ENCODE measurements around the gene BPNT1. TPM values are rescaled to one million over a fixed set of nuclear protein-coding genes. Genes with fewer than 3 reads are reported as not detected.

Gene BPNT1
- total and polyA plus RNA-seq, 2 donors (not counting 1 experiment from before 2014, with no cell fraction given), result 23.8 to 51.2 TPM

DNA sequence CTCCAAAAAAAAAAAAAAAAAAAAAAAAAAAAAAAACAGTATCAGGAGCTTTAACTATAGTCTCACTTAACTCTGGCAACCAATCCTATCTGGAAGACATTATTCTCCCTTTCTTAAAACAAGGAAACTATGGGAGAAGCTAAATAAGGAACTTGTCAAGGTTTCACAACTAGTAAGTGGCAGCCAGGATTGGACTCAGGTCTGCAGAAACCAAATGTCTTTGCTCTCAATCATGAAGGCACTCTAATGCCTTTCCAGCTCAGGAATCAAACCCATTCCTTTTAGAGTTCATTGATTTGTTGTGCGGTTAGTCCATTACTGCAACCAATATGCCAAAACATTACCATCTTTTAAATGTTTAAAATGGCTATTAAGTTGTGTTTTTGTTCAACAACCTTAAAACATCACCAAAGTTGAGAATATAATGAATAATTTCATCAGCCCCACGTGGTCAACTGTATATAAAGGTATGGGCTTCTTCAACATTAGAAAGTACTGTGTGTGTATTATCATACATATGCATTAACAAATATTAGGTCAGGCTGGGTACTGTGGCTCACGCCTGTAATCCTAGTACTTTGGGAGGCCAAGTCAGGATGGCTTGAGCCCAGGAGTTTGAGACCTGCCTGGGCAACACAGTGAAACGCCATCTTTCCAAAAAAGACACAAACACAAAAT, 44.8 kb downstream of the BPNT1 start:
- Histone ChIP-seq H3K9ac (ENCODE audit: insufficient read depth, low read length) (no peak overlapping the region), H3K4me1 (ENCODE audit: control insufficient read depth, extremely low read depth, insufficient read depth, low read length) (no peaks in the 10 kb centered on the region), H2AFZ (ENCODE audit: low read length) (no peak overlapping the region), H3K79me2 (ENCODE audit: control insufficient read depth, insufficient read depth, low read length) (peaks cover 41% of the 10 kb centered on the region), H3K4me2 (ENCODE audit: extremely low read depth, insufficient read depth, low read length) (peak overlapping the region; percentile 80), H3K36me3 (ENCODE audit: control insufficient read depth, insufficient read depth, low read length) (peaks cover 1% of the 10 kb centered on the region), H3K9me3 (ENCODE audit: control insufficient read depth, insufficient read depth, low read depth, low read length) (no peaks in the 10 kb centered on the region), H3K27ac (ENCODE audit: insufficient read depth, low read length) (no peak overlapping the region), H3K27me3 (ENCODE audit: control insufficient read depth, insufficient read depth, low read length) (no peaks in the 10 kb centered on the region), H4K20me1 (ENCODE audit: control insufficient read depth, extremely low read depth, insufficient read depth, low read length) (no peaks in the 10 kb centered on the region), H3K4me3 (replicated peaks in 1 of 4; ENCODE audit: control extremely low read depth in 1 of 4, insufficient read depth in 1 of 4, low read depth in 3 of 4, low read length in 4 of 4) (peak overlapping the region; percentile 82 to 100 (median 98))
- peak in 1 of 2 donors; percentile 3 for DNase-seq (ENCODE audit: low read depth in 2 of 2)
- no peak for TF ChIP-seq CTCF (conservative IDR thresholded peaks at IDR 0.05 in 1 of 2, IDR thresholded peaks at IDR 0.05 in 1 of 2; ENCODE audit: low read depth in 1 of 2, low read length in 2 of 2)
- no peak for TF ChIP-seq EZH2 (IDR thresholded peaks at IDR 0.05; ENCODE audit: low read length, missing control alignments)

DNA sequence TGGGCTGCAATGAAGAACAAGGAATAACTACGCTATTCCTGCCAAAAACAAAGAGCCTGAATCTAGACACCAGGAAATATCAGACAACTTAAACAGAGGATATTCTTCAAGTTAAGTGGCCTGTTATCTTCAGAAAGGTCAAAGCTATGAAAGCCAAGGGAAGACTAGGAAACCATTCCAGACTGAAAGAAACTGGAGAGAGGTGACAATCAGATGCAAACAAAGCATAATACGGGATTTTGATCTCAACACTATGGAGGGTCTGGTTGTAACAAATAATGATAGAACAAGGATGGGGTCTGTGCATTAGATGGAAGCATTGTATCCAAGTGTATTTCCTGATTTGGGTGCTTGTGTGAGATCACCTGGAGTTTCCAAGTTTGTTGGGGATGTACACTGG, 45.9 kb downstream of the BPNT1 start:
- no peak for TF ChIP-seq EZH2 (IDR thresholded peaks at IDR 0.05; ENCODE audit: low read length, missing control alignments)
- TF ChIP-seq CTCF (conservative IDR thresholded peaks at IDR 0.05 in 1 of 2, IDR thresholded peaks at IDR 0.05 in 1 of 2; ENCODE audit: low read depth in 1 of 2, low read length in 2 of 2), result no peak
- H2AFZ ChIP-seq (ENCODE audit: low read length), result no peak overlapping the region
- DNase-seq (ENCODE audit: low read depth in 2 of 2), result no peak
- peak overlapping the region; percentile 38 for H3K4me2 ChIP-seq (ENCODE audit: extremely low read depth, insufficient read depth, low read length)
- H3K27me3 ChIP-seq (ENCODE audit: control insufficient read depth, insufficient read depth, low read length), result no peaks in the 10 kb centered on the region
- no peaks in the 10 kb centered on the region for H4K20me1 ChIP-seq (ENCODE audit: control insufficient read depth, extremely low read depth, insufficient read depth, low read length)
- no peak overlapping the region for H3K27ac ChIP-seq (ENCODE audit: insufficient read depth, low read length)
- no peak overlapping the region for H3K9ac ChIP-seq (ENCODE audit: insufficient read depth, low read length)
- peaks cover 3% of the 10 kb centered on the region for H3K36me3 ChIP-seq (ENCODE audit: control insufficient read depth, insufficient read depth, low read length)
- peak overlapping the region in 2 of 4 experiments; percentile 10 to 32 for H3K4me3 ChIP-seq (replicated peaks in 1 of 4; ENCODE audit: control extremely low read depth in 1 of 4, insufficient read depth in 1 of 4, low read depth in 3 of 4, low read length in 4 of 4)
- peaks cover 41% of the 10 kb centered on the region for H3K79me2 ChIP-seq (ENCODE audit: control insufficient read depth, insufficient read depth, low read length)
- H3K4me1 ChIP-seq (ENCODE audit: control insufficient read depth, extremely low read depth, insufficient read depth, low read length), result no peaks in the 10 kb centered on the region
- no peaks in the 10 kb centered on the region for H3K9me3 ChIP-seq (ENCODE audit: control insufficient read depth, insufficient read depth, low read depth, low read length)

GRCh38 chr1:220040028-220040596, 49.5 kb downstream of the BPNT1 start:
- H3K9me3 ChIP-seq (ENCODE audit: control insufficient read depth, insufficient read depth, low read depth, low read length), result no peaks in the 10 kb centered on the region
- no peak overlapping the region for H3K9ac ChIP-seq (ENCODE audit: insufficient read depth, low read length)
- H4K20me1 ChIP-seq (ENCODE audit: control insufficient read depth, extremely low read depth, insufficient read depth, low read length), result no peaks in the 10 kb centered on the region
- no peak overlapping the region for H2AFZ ChIP-seq (ENCODE audit: low read length)
- H3K4me1 ChIP-seq (ENCODE audit: control insufficient read depth, extremely low read depth, insufficient read depth, low read length), result no peaks in the 10 kb centered on the region
- H3K36me3 ChIP-seq (ENCODE audit: control insufficient read depth, insufficient read depth, low read length), result peaks cover 3% of the 10 kb centered on the region
- no peak overlapping the region for H3K27ac ChIP-seq (ENCODE audit: insufficient read depth, low read length)
- no peaks in the 10 kb centered on the region for H3K27me3 ChIP-seq (ENCODE audit: control insufficient read depth, insufficient read depth, low read length)
- no peak overlapping the region for H3K4me2 ChIP-seq (ENCODE audit: extremely low read depth, insufficient read depth, low read length)
- no peak overlapping the region for H3K4me3 ChIP-seq (replicated peaks in 1 of 4; ENCODE audit: control extremely low read depth in 1 of 4, insufficient read depth in 1 of 4, low read depth in 3 of 4, low read length in 4 of 4)
- no peak for DNase-seq (ENCODE audit: low read depth in 2 of 2)
- peaks cover 49% of the 10 kb centered on the region for H3K79me2 ChIP-seq (ENCODE audit: control insufficient read depth, insufficient read depth, low read length)
- no peak for TF ChIP-seq CTCF (conservative IDR thresholded peaks at IDR 0.05 in 1 of 2, IDR thresholded peaks at IDR 0.05 in 1 of 2; ENCODE audit: low read depth in 1 of 2, low read length in 2 of 2)
- no peak for TF ChIP-seq EZH2 (IDR thresholded peaks at IDR 0.05; ENCODE audit: low read length, missing control alignments)
